ENCODE measurements around the gene DGKG. TPM values are rescaled to one million over a fixed set of nuclear protein-coding genes. Genes with fewer than 3 reads are reported as not detected.

Gene DGKG
- total and polyA plus RNA-seq, 9 of the 15 experiments (the other 6 are each of a cell fraction or from before 2014, with no cell fraction given): 0.01 to 0.36 (median 0.15) TPM

- TF ChIP-seq, protein P1, sequence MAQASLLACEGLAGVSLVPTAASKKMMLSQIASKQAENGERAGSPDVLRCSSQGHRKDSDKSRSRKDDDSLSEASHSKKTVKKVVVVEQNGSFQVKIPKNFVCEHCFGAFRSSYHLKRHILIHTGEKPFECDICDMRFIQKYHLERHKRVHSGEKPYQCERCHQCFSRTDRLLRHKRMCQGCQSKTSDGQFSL (CRISPR knock-in tag; IDR thresholded peaks at IDR 0.05): no peak
- TF ChIP-seq, protein P1 (tag; IDR thresholded peaks at IDR 0.05): no peak
- TF ChIP-seq CCAR2 (IDR thresholded peaks at IDR 0.05; ENCODE audit: low read depth, low read length) (no peak), MCM2 (IDR thresholded peaks at IDR 0.05; ENCODE audit: low read depth) (no peak), ZNF76 (CRISPR knock-in tag; IDR thresholded peaks at IDR 0.05; ENCODE audit: borderline replicate concordance) (no peak), SRF (CRISPR knock-in tag; IDR thresholded peaks at IDR 0.05) (no peak), CC2D1A (IDR thresholded peaks at IDR 0.05) (no peak), HMG20A (CRISPR knock-in tag; conservative IDR thresholded peaks at IDR 0.05) (no peak), ZNF436 (CRISPR knock-in tag; IDR thresholded peaks at IDR 0.05) (no peak), SMAD2 (IDR thresholded peaks at IDR 0.05; ENCODE audit: low read depth, low read length) (no peak)
- TF ChIP-seq, protein P2, sequence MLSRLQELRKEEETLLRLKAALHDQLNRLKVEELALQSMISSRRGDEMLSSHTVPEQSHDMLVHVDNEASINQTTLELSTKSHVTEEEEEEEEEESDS (CRISPR knock-in tag; IDR thresholded peaks at IDR 0.05): no peak
These were observed 12.3 kb upstream of the DGKG start (continued) for GRCh38 chr3:186374376-186374775.

DNA sequence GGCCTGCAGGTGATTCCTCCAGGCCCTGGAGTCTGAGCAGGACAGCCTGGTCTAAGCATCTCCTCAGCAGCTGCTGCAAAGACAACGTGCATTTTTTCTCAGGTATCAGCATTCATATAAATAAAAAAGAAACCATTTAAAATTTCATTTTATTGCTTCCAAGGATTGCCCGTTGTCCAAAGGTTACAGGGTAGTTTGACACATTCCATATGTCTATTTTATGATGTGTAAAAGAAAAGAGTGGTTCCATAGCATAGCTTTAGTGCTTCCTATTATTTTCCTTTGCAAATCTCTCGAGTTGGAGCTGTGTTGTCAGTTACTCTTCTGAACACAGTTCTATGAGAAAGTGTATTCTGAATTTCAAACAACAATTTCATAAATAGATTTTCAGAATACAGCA is 7.2 kb upstream of the DGKG start:
- in situ Hi-C loops (cut with MboI) (no loop called here), intact Hi-C loops (cut with micrococcal nuclease) (no loop called here)
- peaks cover 6 to 27% of the 10 kb centered on the region in 2 experiments; a peak in 4 of 5 replicates for H3K27me3 ChIP-seq (ENCODE audit: control insufficient read depth in 2 of 2, insufficient read depth in 2 of 2, low read length in 2 of 2)
- H3K4me1 ChIP-seq (replicated peaks in 1 of 2; ENCODE audit: control insufficient read depth in 2 of 2, insufficient read depth in 2 of 2, low read length in 2 of 2): no peaks in the 10 kb centered on the region; a peak in 1 of 5 replicates
- no peaks in the 10 kb centered on the region for H3K36me3 ChIP-seq (ENCODE audit: control insufficient read depth, insufficient read depth, low read length)
- no peak overlapping the region for H3K4me2 ChIP-seq (ENCODE audit: insufficient read depth, low read length)
- no TSS peak for BruUV-seq (replicated peaks)
- DNase-seq (ENCODE audit: extremely low read depth in 1 of 4, low spot score in 3 of 4) (no peak), ATAC-seq (no peak), FAIRE-seq (no peak)
- WGBS (ENCODE audit: insufficient coverage, low coverage, missing lambda C conversion rate): 0% methylated on average over 3 of the region's 3 CpGs
- ChIA-PET POLR2A (interaction anchor here (0.6 kb wide), 1 partner anchor 15 kb away, joined by 3 read pairs; no protein-coding TSS in a partner anchor), CTCF (ENCODE audit: low intra/inter-chr PET ratio) (no interaction called here)
- no peak overlapping the region for H2AFZ ChIP-seq (ENCODE audit: low read depth, low read length)
- H3K9ac ChIP-seq (ENCODE audit: insufficient read depth in 1 of 2, low read depth in 2 of 2, low read length in 2 of 2): no peak overlapping the region
- no peaks in the 10 kb centered on the region for H3K9me3 ChIP-seq (replicated peaks; ENCODE audit: control insufficient read depth, insufficient read depth, low read depth, low read length)
- H3K4me3 ChIP-seq: no peak overlapping the region
- no peaks in the 10 kb centered on the region for H3K79me2 ChIP-seq (ENCODE audit: control insufficient read depth, insufficient read depth, low read length)
- H3K9me1 ChIP-seq (ENCODE audit: control insufficient read depth, insufficient read depth, low read length): no peaks in the 10 kb centered on the region
- H3K27ac ChIP-seq (ENCODE audit: extremely low read depth, low read depth, low read length): no peak overlapping the region
- no peaks in the 10 kb centered on the region for H4K20me1 ChIP-seq (replicated peaks; ENCODE audit: control insufficient read depth, insufficient read depth, low read length)
- TF ChIP-seq TRIM25 (IDR thresholded peaks at IDR 0.05; ENCODE audit: borderline replicate concordance): no peak
- TF ChIP-seq ZNF431 (CRISPR knock-in tag; IDR thresholded peaks at IDR 0.05): no peak
- TF ChIP-seq SIN3A (IDR thresholded peaks at IDR 0.05; ENCODE audit: borderline replicate concordance in 2 of 2, control insufficient read depth in 1 of 2, low read depth in 2 of 2, low read length in 2 of 2): no peak
- no peak for TF ChIP-seq ZNF263 (CRISPR knock-in tag; IDR thresholded peaks at IDR 0.05; ENCODE audit: borderline replicate concordance)
- no peak for TF ChIP-seq ZNF23 (CRISPR knock-in tag; IDR thresholded peaks at IDR 0.05)
- TF ChIP-seq ZEB2 (IDR thresholded peaks at IDR 0.05): no peak
- TF ChIP-seq, protein P3, sequence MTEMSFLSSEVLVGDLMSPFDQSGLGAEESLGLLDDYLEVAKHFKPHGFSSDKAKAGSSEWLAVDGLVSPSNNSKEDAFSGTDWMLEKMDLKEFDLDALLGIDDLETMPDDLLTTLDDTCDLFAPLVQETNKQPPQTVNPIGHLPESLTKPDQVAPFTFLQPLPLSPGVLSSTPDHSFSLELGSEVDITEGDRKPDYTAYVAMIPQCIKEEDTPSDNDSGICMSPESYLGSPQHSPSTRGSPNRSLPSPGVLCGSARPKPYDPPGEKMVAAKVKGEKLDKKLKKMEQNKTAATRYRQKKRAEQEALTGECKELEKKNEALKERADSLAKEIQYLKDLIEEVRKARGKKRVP (CRISPR knock-in tag; IDR thresholded peaks at IDR 0.05): no peak
- TF ChIP-seq HNRNPL (IDR thresholded peaks at IDR 0.05; ENCODE audit: low read depth, low read length): no peak
